ENCODE results near the gene MAP2K3.

DNA sequence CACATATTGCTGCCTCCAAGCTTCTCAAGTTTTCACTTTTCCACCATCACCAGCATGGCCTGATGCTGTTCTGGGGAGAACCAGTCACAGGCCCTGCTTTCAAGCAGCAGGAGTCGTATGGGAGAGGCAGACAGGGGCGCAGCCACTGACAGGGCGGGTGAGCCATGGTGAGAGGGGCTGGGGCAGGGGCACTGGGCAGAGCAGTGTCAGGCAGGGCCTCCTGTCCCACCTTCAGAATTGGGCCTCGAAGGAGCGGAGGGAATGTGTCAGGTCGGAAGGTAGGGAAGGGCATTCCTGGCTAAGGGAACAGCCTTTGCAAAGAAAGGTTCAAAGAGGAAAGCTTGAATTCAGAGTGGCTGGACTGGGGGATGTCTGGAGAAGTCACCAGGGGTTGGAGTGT, 4.9 kb upstream of the MAP2K3 start:
- TF ChIP-seq ZBED1 (IDR thresholded peaks at IDR 0.05; ENCODE audit: borderline replicate concordance) (no peak), SREBF1 (IDR thresholded peaks at IDR 0.05; ENCODE audit: low read length) (no peak), MYC (IDR thresholded peaks at IDR 0.05; ENCODE audit: insufficient read depth, insufficient read length, insufficient replicate concordance, low read length, severe bottlenecking) (no peak), NBN (IDR thresholded peaks at IDR 0.05) (no peak), IKZF1 (conservative IDR thresholded peaks at IDR 0.05) (no peak), SRF (IDR thresholded peaks at IDR 0.05; ENCODE audit: low read depth in 2 of 2, low read length in 2 of 2) (no peak), POLR2AphosphoS2 (IDR thresholded peaks at IDR 0.05; ENCODE audit: low read depth, low read length) (no peak), HDGF (IDR thresholded peaks at IDR 0.05) (no peak)
- TF ChIP-seq, protein P1, sequence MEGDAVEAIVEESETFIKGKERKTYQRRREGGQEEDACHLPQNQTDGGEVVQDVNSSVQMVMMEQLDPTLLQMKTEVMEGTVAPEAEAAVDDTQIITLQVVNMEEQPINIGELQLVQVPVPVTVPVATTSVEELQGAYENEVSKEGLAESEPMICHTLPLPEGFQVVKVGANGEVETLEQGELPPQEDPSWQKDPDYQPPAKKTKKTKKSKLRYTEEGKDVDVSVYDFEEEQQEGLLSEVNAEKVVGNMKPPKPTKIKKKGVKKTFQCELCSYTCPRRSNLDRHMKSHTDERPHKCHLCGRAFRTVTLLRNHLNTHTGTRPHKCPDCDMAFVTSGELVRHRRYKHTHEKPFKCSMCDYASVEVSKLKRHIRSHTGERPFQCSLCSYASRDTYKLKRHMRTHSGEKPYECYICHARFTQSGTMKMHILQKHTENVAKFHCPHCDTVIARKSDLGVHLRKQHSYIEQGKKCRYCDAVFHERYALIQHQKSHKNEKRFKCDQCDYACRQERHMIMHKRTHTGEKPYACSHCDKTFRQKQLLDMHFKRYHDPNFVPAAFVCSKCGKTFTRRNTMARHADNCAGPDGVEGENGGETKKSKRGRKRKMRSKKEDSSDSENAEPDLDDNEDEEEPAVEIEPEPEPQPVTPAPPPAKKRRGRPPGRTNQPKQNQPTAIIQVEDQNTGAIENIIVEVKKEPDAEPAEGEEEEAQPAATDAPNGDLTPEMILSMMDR (IDR thresholded peaks at IDR 0.05 in 2 of 3, conservative IDR thresholded peaks at IDR 0.05 in 1 of 3; ENCODE audit: control insufficient read depth in 2 of 3, extremely low read depth in 1 of 3, insufficient read depth in 1 of 3, low read depth in 3 of 3, low read length in 3 of 3): no peak
- TF ChIP-seq, protein P2, sequence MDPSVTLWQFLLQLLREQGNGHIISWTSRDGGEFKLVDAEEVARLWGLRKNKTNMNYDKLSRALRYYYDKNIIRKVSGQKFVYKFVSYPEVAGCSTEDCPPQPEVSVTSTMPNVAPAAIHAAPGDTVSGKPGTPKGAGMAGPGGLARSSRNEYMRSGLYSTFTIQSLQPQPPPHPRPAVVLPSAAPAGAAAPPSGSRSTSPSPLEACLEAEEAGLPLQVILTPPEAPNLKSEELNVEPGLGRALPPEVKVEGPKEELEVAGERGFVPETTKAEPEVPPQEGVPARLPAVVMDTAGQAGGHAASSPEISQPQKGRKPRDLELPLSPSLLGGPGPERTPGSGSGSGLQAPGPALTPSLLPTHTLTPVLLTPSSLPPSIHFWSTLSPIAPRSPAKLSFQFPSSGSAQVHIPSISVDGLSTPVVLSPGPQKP (IDR thresholded peaks at IDR 0.05; ENCODE audit: low read depth, low read length): no peak
